HG03064 (cell line): ENCODE measurements around the gene PRR12.

Experiments used
- ATAC-seq: cut with Tn5 transposase; IDR thresholded peaks from one replicate; pipeline ENCODE4 v1.9.1; 2021; ENCODE audit warnings: low read depth; ENCODE audit not compliant: unreplicated experiment

The PRR12 gene

GRCh38 chr19:49559928-49560327 is 31.1 kb upstream of the PRR12 start:
- no peak for ATAC-seq

GRCh38 chr19:49560358-49560900 is 30.6 kb upstream of the PRR12 start:
- no peak for ATAC-seq

- no peak for ATAC-seq
These were observed 26.4 kb upstream of the PRR12 start for GRCh38 chr19:49564616-49565045.

- no peak for ATAC-seq
These were observed 25.7 kb upstream of the PRR12 start for GRCh38 chr19:49565261-49565660.

- ATAC-seq, result no peak
These were observed 24.7 kb upstream of the PRR12 start for GRCh38 chr19:49566302-49566701.

- ATAC-seq, result no peak
These were observed 23.0 kb upstream of the PRR12 start for GRCh38 chr19:49567861-49568441.

GRCh38 chr19:49570138-49570856 is 20.7 kb upstream of the PRR12 start:
- ATAC-seq, result no peak

GRCh38 chr19:49570997-49571676 is 19.8 kb upstream of the PRR12 start:
- ATAC-seq, result no peak

GRCh38 chr19:49573009-49573408 is 18.0 kb upstream of the PRR12 start:
- no peak for ATAC-seq

GRCh38 chr19:49573425-49573824 is 17.6 kb upstream of the PRR12 start:
- ATAC-seq, result no peak

- ATAC-seq, result no peak
These were observed 16.7 kb upstream of the PRR12 start for GRCh38 chr19:49574206-49574755.

GRCh38 chr19:49579193-49579592 is 11.8 kb upstream of the PRR12 start:
- ATAC-seq, result no peak

GRCh38 chr19:49579947-49580263 is 11.1 kb upstream of the PRR12 start:
- no peak for ATAC-seq

GRCh38 chr19:49580264-49581006 is 10.5 kb upstream of the PRR12 start, which contains the start of gene NOSIP:
NOSIP (minus strand) TSS chr19:49580556; CDS start chr19:49560691, 19,865 bp downstream.
- peak; percentile 65 for ATAC-seq

- ATAC-seq, result no peak
These were observed 9.9 kb upstream of the PRR12 start, which contains the start of gene PRRG2 for GRCh38 chr19:49581007-49581508. PRRG2 (plus strand) TSS chr19:49581316; CDS start chr19:49583220, 1,904 bp downstream.

- ATAC-seq, result no peak
These were observed 7.7 kb upstream of the PRR12 start for GRCh38 chr19:49583239-49583638.

GRCh38 chr19:49585023-49585422 is 6.0 kb upstream of the PRR12 start:
- no peak for ATAC-seq

- no peak for ATAC-seq
These were observed 3.8 kb upstream of the PRR12 start for GRCh38 chr19:49587227-49587626.

GRCh38 chr19:49588365-49589122 is 2.4 kb upstream of the PRR12 start:
- ATAC-seq, result no peak

GRCh38 chr19:49589502-49589905 is 1.5 kb upstream of the PRR12 start:
- ATAC-seq, result no peak
